Measurements from ENCODE around the gene DACH1. TPM values are rescaled to one million over a fixed set of nuclear protein-coding genes. Genes with fewer than 3 reads are reported as not detected.

DACH1 gene
- polyA plus RNA-seq, 3 donors, result 0.03 to 0.69 (median 0.26) TPM

DNA sequence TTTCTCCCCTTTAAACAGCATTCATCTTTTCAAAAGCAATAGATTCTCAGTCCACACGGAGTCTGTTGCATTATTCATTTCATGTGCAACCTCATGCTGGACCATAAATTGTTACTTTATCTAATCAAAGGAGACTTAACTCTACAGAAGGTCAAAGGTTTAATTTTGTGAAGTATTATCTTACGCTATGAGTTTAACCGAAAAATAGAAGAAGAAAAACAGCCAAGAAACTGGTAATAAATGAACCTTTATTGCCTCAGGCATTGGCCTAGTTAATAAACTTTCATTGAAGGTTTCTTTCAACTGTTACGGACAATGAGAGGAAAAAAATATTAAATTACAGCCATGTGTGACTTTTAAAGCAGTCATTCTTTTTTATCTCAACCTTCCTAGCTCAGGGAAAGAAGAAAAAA is 223.6 kb downstream of the DACH1 start:
- Histone ChIP-seq H3K4me3 (replicated peaks in 1 of 3; ENCODE audit: low read depth in 2 of 3, low read length in 3 of 3) (no peak overlapping the region), H3K27me3 (ENCODE audit: control insufficient read depth in 2 of 2, insufficient read depth in 2 of 2, low read length in 2 of 2) (no peaks in the 10 kb centered on the region), H2AFZ (ENCODE audit: insufficient read depth, low read depth, low read length, poor library complexity, severe bottlenecking) (no peak overlapping the region), H3K4me2 (replicated peaks; ENCODE audit: extremely low read depth, low read length, poor library complexity, severe bottlenecking) (no peak overlapping the region), H3K27ac (ENCODE audit: low read depth in 1 of 2, low read length in 2 of 2) (no peak overlapping the region), H3K79me2 (ENCODE audit: insufficient read depth, low read length) (no peaks in the 10 kb centered on the region), H3K4me1 (ENCODE audit: control insufficient read depth in 1 of 2, insufficient read depth in 2 of 2, low read length in 2 of 2) (no peaks in the 10 kb centered on the region), H4K20me1 (ENCODE audit: insufficient read depth, low read length) (no peaks in the 10 kb centered on the region), H3K9ac (ENCODE audit: insufficient read depth, low read length, poor library complexity, severe bottlenecking) (no peak overlapping the region), H3K36me3 (replicated peaks in 1 of 2; ENCODE audit: control insufficient read depth in 1 of 2, insufficient read depth in 2 of 2, low read length in 2 of 2) (no peaks in the 10 kb centered on the region), H3K9me3 (replicated peaks in 1 of 2; ENCODE audit: control insufficient read depth in 1 of 2, insufficient read depth in 1 of 2, low read length in 2 of 2) (no peaks in the 10 kb centered on the region)
- H3K27me3 Mint-ChIP-seq (ENCODE audit: low read depth in 3 of 3), result peaks cover 0 to 2% (median 0%) of the 10 kb centered on the region in 3 donors
- peaks cover 4% of the 10 kb centered on the region for H3K4me1 Mint-ChIP-seq
- intact Hi-C loops (cut with micrococcal nuclease), result no loop called here
- H3K27ac Mint-ChIP-seq, result no peak overlapping the region
- TF ChIP-seq CTCF (IDR thresholded peaks at IDR 0.05), result no peak
- H3K4me3 Mint-ChIP-seq, result no peak overlapping the region
- H3K36me3 Mint-ChIP-seq, result no peaks in the 10 kb centered on the region
- no peaks in the 10 kb centered on the region for H3K9me3 Mint-ChIP-seq
- DNase-seq, result no peak
- WGBS (ENCODE audit: insufficient coverage), result no CpG with 5 or more reads among the region's 4 CpGs

- no peak for TF ChIP-seq CTCF (IDR thresholded peaks at IDR 0.05)
- Histone ChIP-seq H2AFZ (ENCODE audit: insufficient read depth, low read depth, low read length, poor library complexity, severe bottlenecking) (no peak overlapping the region), H3K9me3 (replicated peaks in 1 of 2; ENCODE audit: control insufficient read depth in 1 of 2, insufficient read depth in 1 of 2, low read length in 2 of 2) (no peaks in the 10 kb centered on the region), H3K9ac (ENCODE audit: insufficient read depth, low read length, poor library complexity, severe bottlenecking) (no peak overlapping the region), H3K4me3 (replicated peaks in 1 of 3; ENCODE audit: low read depth in 2 of 3, low read length in 3 of 3) (no peak overlapping the region), H3K27ac (ENCODE audit: low read depth in 1 of 2, low read length in 2 of 2) (no peak overlapping the region), H3K4me1 (ENCODE audit: control insufficient read depth in 1 of 2, insufficient read depth in 2 of 2, low read length in 2 of 2) (no peaks in the 10 kb centered on the region), H4K20me1 (ENCODE audit: insufficient read depth, low read length) (no peaks in the 10 kb centered on the region), H3K27me3 (ENCODE audit: control insufficient read depth in 2 of 2, insufficient read depth in 2 of 2, low read length in 2 of 2) (no peaks in the 10 kb centered on the region), H3K4me2 (replicated peaks; ENCODE audit: extremely low read depth, low read length, poor library complexity, severe bottlenecking) (no peak overlapping the region), H3K79me2 (ENCODE audit: insufficient read depth, low read length) (no peaks in the 10 kb centered on the region), H3K36me3 (replicated peaks in 1 of 2; ENCODE audit: control insufficient read depth in 1 of 2, insufficient read depth in 2 of 2, low read length in 2 of 2) (no peaks in the 10 kb centered on the region)
- no peak for DNase-seq
- no peak overlapping the region for H3K4me3 Mint-ChIP-seq
- no peak overlapping the region for H3K27ac Mint-ChIP-seq
- intact Hi-C loops (cut with micrococcal nuclease), result no loop called here
- no peaks in the 10 kb centered on the region for H3K9me3 Mint-ChIP-seq
- peaks cover 8% of the 10 kb centered on the region for H3K4me1 Mint-ChIP-seq
- no peaks in the 10 kb centered on the region for H3K27me3 Mint-ChIP-seq (ENCODE audit: low read depth in 3 of 3)
- H3K36me3 Mint-ChIP-seq, result no peaks in the 10 kb centered on the region
- 100% methylated on average over 1 of the region's 1 CpG for WGBS (ENCODE audit: insufficient coverage)
Observed at GRCh38 chr13:71638751-71639150, 228.3 kb downstream of the DACH1 start.

Data from CD14-positive monocyte (primary cell).